CD4-positive, alpha-beta T cell treated with Interferon alpha-2 for 1 hour (primary cell): ENCODE measurements around the gene POGLUT3.

Experiments
- DNase-seq, 2 donors: peaks; one replicate each; pipeline ENCODE4 v3.0.0-alpha.2; 2020 to 2022

Gene POGLUT3, protein sequence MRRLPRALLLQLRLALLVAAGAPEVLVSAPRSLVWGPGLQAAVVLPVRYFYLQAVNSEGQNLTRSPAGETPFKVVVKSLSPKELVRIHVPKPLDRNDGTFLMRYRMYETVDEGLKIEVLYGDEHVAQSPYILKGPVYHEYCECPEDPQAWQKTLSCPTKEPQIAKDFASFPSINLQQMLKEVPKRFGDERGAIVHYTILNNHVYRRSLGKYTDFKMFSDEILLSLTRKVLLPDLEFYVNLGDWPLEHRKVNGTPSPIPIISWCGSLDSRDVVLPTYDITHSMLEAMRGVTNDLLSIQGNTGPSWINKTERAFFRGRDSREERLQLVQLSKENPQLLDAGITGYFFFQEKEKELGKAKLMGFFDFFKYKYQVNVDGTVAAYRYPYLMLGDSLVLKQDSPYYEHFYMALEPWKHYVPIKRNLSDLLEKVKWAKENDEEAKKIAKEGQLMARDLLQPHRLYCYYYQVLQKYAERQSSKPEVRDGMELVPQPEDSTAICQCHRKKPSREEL

DNA sequence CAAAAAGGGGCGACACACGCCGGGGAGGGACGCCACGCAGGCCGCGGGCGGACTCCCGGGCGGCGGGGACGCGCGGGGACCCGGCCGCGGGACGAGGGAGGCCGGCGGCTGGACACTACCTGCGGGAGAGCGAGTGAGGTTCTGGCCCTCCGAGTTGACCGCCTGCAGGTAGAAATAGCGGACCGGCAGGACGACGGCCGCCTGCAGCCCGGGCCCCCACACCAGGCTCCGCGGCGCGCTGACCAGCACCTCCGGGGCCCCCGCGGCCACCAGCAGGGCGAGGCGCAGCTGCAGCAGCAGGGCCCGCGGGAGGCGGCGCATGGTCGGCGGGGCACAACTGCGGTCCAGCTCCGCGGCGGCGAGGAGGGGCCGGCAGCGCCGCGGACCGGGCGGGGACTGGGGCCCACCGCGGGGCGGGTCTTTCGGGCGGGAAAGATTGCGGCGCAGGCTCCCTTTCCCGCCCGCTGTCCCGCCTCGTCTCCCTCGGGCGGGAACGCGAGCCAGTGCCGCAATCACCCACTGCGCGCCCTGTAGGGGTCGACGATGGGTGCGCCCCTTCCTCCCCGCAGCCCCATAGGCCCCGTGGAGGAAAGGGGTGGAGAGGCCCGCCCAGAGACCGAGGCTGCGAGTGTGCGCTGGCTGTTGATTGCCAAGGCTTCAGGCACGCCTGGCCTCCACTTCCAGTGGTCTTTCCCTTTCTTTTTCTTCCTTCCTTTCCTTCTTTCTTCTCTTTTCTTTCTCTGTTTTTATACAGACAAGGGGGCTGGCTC lies at the start of gene POGLUT3:
Gene POGLUT3 (minus strand): TSS at position 339 of the 770 bp plus-strand sequence. CDS start 18 bp downstream, at position 321.
- DNase-seq: peak; percentile 29 to 57

DNA sequence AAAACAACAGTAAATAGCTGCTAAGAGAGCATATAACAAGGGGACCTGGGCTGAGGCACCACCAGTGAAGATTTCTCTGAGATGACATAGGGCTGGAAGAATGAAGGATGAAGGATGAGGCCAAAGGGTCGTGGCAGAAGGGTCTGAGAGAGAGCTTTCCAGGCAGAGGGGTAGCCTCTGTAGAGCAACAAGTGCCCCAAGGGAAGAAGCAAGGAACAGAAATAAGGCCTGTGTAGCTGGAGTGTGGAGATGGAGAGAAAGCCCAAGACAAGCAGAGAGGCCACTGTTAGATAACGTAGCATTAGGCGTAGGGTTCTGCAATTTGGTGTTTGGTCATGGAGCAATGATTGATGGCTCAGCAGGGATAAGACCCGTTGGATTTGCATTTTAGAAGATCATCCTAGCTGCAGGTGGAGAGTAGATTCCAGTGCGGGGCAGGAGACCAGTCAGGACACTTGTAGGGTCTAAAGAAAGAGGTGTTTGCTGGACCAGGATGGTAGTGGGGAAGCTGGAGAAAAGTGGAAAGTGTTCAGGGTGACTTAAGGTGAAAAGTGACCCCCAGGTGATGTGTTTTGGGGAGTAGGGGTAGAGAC lies 47.8 kb upstream of the POGLUT3 start:
- DNase-seq: no peak

DNA sequence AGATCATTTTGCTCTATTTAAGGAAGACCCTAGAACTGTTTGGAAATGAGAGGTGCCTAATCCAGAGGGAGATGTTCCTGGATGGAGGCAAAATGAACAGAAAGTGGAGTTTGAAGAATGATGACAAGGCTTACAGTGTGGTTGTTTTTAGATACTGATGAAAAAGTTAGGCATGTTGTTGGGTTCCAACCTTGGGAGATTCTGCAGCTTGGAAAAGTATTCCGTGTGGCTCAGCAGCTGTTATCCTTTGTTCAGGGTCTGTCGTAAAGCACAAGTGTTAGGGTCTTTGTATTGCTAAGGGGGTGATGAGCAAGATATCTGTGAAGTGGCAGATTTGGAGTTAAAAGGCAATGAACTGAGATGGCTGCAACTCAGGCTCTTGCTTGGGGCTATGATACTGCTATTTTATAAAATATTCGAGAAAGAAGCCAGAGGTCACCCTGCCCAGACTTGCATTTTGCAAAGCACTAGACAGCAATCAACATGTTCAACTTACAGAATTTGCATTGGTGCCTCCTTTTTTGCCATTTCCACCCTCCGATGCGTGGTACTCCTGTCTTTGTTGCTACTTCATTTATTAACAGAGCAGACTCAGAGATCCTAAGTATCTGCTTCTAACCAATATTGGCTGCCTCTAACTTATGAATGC lies 45.3 kb upstream of the POGLUT3 start:
- no peak for DNase-seq

DNA sequence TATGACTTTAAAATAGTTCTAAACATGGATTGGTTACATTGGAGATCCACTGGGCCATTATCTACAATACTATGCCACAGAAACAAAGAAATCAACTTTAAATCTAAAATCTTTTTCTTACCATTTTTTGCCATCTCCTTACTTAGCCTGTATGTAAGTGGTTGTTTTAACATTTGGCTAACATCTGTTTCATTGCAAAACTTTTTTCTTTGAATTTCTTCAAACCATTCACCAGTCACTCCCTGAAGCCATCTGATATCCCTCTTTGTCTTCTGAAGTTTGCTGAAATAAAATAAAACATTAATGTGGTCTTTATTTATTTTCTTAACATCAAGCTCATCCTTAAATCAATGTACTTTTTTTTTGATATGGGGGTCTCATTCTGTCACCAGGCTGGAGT lies 43.3 kb upstream of the POGLUT3 start:
- no peak for DNase-seq

DNA sequence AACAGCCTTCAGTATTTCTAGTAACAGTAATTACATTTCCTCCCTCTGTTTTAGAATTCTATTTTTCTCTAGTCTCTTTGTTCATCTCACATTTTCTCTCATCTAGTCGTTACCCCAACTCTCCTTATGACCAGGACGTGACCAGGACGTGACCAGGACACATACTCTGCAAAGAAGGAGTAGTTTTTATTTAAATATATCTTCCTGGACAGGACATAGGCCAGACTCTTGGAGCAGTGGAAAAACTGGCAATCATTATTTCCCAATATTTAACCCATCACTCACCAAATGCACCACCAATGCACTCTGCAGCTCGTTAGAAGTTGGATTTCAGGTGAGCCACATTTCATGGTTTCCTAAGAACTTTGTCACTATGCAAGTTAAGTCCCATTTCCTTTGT lies 40.3 kb upstream of the POGLUT3 start:
- DNase-seq: no peak

DNA sequence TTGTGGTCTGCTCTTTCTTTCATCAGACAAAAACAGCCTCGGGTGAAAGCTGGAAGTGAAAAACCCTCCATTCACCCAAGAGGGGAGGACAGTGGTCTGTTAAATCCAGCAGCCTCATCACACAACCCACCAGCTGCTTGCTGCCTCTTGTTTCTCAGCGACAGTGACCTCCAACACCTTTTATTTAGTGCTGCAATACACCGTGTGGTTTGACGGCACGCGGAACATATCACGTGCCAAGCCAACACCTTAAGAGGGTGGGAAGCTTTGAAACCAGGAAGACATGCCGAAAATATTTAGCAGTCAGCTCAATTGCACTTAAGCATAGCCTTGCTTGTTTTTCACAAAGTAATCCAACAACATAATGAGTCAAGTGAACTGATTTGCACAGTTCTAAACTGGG lies 39.8 kb upstream of the POGLUT3 start:
- DNase-seq: peak; percentile 2 to 14

DNA sequence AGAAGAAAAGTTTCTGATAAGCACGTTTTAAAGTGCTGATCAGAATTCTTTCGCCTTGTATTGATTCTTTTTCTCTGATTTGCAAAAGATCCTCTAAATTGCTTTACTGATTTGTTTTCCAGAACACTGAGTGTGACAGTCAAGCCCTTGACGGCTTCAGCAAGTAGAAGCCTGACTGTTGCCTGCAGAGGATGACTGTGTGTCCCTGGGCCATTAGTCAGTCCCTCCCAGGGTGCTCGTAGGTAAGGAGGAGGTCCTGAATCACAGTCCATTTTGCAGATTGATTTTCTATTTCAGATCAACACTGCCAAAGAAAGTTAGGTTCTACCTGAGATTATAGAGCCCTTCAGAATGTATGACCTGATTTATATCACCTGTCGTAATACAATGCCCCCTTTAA lies 38.6 kb upstream of the POGLUT3 start:
- no peak for DNase-seq

DNA sequence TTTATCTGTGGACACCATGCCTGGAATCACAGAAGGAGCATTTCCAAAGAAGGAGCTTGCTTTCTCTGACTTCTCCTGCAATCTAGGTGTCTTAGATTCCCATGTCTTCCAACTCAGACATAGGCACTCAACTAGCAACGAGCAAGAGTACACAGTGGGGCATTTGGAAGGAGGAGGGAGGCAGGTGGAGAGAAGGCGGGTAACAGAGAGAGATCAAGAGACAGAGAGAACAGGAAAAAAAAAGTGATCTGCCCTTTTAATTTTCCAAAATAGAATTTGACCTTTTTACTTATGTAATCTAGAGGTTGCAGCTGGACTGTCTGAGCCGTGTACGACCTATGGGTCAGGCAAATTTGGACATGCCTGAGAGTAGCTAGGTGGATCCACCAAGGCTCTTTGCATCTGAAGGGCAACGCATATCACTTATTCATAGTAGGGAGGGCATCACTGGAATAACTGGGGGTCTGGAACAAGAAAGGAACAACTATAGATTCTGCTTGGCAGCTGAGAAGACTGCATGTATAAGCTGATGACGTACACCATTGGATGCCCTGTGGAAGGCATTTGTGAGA lies 37.3 kb upstream of the POGLUT3 start:
- DNase-seq: no peak

DNA sequence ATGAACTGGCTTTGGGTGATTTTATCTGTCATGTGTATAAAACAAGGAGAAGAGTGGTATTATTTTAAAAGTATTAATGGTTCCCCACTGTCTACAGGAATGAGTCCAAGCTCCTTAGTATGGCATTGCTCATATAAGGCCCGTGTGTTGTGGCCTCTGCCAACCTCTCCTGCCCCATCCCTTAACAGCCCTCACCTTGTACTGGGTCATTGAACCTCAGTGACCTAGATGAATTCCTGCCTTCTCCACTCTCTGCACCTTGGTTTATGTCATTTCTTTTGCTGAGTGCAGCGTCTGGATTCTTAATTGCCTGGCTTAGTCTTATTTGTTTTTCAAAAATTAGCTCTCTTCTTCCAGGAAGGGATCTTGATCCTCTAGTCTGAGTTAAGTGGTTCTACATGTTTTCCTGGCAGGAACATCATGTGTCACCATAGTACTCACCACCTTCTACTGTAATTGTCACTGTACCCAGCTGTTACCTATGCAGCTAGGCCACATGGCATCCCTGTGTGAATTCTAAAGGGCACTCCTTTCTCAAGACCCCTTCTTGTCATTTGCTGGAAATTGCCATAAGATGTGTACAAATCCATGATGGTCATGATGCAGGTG lies 36.2 kb upstream of the POGLUT3 start:
- DNase-seq: no peak

DNA sequence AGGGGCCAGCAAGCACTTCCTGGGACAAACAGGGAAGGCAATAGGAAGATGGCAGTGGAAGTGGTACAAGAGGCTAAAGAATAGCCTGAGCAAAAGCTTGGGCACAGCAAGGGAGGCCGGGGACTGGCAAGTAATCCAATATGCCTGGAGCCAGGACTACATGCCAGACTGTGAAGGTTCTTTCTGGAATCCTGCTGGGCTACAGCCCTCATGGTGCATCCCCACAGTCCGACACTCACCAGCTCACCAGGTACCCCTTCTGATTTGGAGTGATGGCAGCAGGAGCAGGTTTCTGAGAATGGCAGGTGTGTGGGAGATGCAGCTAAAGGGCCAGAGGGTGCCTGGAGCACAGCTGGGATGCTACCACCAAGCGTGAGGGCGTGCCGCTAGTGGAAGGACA lies 32.2 kb upstream of the POGLUT3 start:
- no peak for DNase-seq

DNA sequence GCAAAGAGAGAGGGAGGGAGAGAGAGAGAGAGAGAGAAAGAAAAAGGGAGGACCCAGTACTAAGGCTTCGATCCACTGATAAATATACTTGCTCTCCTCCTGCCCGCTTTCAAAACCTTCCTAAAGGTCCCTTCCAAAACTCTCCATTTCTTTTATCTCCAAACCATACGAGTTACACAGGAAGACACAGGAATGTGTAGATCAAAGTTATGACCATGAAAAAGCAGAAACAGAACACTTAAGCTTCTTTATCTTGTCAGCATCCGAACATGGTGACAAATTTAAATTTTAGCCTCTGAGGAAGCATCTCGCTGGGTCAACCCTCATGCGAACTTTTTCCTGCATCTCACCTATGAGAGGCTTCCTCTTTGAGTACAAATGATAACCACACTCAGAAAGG lies 29.2 kb upstream of the POGLUT3 start:
- no peak for DNase-seq

DNA sequence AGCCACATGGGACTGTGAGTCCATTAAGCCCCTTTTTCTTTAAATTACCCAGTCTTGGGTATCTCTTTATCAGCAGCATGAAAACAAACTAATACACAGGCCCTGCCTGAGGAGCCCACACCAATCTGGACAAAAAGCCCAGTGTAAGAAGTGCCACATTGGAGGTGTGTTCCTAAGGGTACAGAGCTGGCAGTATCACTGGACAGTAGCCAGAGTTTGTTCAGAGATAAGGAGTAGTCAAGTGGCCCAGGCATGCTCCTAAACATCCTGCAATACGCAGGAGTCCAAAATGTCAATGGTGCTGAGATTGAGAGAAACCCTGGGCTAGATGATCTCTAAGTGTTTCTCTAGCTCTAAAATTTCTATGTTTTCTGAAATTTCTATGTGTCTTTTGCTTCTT lies 27.0 kb upstream of the POGLUT3 start:
- DNase-seq: no peak

DNA sequence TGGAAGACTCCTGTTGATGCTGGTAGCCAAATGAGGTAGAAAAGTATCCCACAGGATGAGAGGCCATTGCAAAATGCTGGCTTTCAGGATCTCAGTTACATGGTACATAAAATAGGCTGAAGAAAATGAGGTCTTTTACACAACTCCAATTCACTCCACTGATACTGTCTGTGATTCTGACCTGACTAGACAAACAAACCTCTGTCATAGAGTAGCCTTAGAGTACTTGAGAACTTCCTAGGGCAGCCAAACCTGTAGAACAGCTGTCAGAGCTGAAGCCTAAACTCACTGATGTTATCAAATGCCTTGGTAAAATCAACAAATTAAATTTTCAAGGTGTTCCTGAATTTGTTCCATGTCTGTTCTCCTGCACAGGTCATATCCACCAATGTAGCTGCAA lies 26.2 kb upstream of the POGLUT3 start:
- DNase-seq: no peak

DNA sequence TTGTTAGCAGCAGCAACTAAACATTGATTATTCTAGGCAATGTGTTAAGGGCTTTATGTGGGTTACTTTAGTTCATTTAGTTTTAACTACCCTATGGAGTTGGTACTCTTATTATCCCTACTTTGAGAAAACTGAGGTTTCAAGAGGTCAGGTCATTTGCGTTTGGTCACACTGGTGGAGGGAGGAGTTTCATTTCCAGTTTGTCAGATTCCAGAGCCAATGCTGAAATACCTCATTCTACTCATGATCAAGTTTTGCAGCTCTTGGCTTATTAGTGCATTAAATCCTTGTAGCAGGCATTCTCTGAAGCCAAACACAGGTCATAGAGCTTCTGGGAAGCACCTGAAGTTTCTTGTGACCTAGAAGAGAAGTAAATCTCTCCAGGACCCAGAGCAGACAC lies 24.1 kb upstream of the POGLUT3 start:
- no peak for DNase-seq

DNA sequence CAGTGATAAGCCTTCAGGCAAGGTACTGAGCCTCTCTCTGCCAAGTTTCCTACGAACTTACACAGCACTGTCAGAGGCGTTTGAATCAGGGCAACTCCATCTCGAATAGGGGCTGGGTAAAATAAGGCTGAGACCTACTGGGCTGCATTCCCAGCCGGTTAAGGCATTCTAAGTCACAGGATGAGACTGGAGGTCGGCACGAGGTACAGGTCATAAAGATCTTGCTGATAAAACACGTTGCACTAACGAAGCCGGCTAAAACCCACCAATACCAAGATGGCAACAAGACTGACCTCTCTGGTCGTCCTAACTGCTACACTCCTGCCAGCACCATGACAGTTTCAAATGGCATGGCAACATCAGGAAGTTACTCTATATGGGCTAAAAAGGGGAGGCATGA lies 20.4 kb upstream of the POGLUT3 start:
- DNase-seq: no peak

DNA sequence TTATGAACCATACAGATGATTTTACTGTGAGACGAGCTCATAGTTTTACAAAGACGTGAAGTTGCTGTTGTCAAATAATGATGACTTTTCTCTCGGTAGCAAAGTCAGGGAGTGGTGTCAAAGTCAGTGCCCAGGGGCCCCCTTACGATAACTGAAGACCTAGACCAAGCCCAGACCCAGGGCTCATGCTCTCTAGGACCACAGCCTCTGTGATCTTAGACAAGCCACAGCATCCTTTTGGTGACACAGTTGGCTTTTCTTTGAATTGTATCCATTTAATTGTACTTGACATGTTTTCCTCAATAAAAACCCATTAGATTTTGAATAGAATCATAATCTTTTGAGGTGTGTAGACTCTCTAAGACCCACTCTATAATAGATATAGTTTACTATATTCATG lies 17.9 kb upstream of the POGLUT3 start:
- DNase-seq: no peak

DNA sequence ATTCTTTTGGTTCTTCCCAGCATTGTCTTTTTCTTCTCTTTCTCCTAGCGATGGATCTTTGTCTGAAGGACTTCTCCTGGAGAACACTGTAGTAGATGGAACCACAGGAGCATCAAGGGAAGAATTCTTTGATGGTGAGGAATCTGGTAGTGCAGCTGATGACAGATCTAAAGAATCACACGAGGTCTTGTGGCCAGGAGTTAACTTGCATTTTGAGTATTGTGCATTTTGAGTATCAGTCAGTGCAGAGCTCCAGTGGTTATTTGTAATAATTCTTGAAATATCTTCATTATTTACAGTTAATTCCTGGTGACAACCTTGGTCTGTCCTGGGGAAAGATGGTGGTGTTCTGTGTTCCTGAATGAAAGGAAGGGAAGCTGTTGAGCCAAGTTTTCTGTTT lies 14.5 kb upstream of the POGLUT3 start:
- no peak for DNase-seq

DNA sequence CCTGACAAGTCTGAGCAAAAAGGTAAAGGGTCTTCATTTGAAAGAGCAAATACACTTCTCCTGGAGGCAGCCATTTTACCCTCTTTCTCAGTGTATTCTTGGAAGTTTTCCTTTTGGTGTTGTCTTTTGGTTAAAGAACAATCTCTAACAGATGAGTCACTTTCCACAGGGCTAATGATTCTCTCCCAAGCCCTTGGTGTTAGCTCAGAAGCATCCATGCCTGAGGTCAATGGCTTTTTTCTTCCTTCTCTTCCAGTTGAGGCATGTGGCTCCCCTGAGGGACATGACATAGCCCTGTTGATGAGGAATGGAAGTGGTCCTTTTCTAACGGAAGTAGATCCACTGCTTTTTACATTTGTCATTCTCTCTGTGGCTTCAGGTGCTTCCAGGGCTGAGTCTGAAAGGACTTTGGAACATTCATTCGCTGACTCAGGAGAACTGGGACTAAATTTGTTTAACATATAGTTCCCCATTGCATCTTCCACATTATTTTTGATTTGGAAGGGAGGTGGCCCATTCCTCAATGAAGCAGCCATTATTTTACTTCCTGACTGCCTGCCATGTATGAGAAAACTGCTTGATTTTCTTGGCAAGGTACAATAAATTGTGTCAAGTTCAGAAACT lies 13.8 kb upstream of the POGLUT3 start:
- DNase-seq: no peak

DNA sequence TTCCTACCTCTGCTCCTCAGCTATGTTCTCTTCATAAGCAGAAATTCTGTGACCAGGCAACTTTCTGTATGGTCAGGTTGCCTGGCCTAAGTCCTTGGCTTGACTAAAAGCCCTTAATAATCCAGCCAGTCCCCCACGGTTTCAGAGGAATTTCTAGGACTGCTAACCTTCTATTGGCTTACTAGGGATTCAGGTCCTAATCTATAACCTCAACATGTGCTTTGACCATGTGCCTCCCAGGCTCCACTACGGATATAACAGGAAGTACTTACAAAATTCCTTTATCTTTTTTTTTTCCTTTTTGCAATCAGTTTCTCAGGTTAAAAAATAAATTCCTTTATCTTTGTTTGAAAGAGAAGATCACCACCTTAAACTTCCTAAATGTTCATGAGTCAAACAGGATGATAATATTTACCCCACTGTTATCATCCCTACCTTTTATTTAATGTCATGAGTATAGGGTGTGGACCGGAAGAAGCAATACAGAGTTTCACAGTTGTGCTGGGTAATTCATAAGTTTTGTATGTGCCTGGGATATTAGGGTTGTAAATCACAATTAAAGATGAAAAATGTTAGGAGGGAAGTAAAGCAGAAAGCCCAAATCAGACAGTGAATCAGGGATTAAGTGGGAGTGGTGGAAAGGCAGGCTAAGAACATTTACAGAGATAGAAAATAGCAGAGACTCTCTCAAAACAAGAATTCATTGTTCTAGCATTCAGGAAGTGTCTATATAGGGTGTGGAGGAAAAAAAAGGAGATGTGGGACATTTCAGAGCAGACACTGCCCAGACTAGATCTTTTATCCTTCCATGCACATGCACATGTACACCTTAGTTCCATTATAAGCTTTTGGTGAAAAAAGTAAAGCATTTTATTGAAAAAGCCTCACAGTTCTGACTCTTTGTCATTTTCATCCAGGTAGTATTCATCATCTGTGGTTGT lies 10.7 kb upstream of the POGLUT3 start:
- no peak for DNase-seq

DNA sequence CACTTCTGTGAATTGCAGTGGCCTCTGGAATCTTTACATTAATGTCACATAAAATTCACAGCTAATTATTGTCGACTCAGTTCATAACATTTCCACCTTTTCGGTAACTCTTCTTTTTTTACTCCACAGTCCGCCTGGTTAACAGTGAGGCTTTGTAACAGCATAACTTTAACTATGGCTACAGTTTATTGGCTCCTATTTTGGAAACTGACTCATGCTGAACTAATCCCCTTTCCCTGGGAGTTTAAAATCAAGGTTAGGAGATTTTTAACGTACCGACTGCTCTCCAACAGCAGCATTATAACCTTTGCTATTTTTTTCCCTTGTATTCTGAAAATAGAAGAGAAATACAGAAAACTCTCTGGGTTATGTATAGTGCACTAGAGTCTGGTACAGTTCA lies 3.2 kb upstream of the POGLUT3 start:
- no peak for DNase-seq

DNA sequence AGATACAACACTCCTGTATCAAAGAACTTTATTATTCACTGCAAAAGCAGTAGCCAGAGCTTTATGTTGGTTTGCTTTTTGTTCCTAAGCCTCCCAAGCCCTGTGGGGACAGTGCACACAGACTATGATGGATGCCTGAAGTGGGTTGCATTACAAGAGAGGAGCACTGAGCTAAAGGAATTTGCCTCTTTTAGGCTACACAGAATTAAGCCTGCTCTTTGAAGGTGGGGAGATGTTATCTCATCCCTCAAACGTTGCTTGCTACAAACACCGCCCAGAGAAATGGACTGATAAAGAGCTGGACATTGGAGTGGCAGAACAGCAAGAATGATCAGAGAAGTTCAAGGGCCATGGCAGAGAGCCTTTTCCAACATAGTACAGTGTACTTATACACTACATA lies 2.5 kb upstream of the POGLUT3 start:
- DNase-seq: no peak
